Stimulated activated CD4-positive, alpha-beta T cell treated with anti-CD3 and anti-CD28 coated beads, TNF-alpha, amount 100 ng/mL, for 24 hours (primary cell): ENCODE results near the gene CA6.
"Not testable (repeated sequence)": the region's sequence is repeated elsewhere in the genome, so short reads cannot be mapped to it uniquely, and the experiment has no call there.

ENCODE experiments used
- DNase-seq, 3 experiments: peaks; one replicate each; pipeline ENCODE4 v3.0.0-alpha.2; 2020; ENCODE audit warnings: low read depth in 3 of 3

CA6 gene

DNA sequence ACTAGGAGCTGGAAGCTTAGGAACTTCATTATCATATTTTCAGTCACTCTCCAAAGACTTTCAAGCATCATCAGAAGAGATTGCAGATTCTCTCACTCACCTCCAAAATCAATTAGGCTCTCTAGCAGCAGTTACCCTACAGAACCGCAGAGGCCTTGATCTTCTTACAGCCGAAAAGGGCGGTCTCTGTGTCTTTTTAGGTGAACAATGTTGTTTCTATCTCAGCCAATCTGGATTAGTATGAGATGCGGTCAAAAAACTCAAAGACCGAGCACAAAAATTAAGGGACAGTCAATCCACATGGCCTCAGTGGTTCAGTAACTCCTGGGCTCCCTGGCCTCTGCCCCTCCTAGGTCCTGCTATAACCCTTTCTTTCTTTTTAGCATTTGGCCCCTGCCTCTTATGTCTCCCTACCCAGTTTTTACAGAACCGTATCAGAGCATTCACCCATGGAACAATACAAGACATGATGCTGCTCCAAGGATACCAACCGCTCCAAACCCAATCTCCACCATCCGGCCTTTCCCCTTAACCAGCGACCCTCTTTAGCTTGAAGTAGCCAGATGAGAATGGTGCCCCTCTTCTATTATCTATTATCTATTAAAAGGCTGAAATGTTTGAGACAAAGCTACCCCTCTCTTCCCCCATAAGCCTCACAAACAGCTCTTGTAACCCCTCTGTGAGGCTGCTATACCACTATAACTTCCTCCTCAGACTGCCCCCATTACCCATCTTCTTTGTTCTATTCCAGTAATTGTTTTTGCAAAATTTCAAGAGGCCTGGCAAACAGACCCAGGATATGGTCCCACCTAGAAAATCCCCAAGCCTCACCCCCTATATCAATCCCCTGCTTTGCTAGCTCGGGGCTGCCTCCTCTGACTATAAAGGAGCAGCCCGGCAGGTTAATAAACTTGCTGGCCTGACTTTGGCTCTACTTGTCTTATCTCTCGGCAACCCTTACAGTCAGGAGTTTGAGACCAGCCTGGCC lies 18.7 kb upstream of the CA6 start:
- no peak for DNase-seq

DNA sequence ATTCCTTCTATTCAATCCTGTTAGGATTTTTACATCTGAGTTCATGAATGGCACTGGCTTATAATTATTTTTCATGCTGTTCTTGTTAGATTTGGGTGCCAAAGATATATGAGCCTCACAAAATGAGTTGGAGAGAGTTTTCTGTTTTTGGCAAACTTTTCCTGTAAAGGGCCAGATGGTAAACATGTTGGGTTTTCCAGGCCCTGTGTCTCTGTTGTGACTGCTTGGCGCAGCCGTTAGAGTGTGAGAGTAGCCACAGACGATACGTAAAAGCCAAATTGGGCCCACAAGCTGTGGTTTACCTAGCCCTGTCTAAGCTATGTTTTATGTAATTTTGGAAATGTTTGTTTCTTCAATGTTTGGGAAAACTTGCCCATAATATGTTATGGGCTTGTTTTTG lies 15.6 kb upstream of the CA6 start:
- no peak for DNase-seq

GRCh38 chr1:8937051-8937450 lies 8.6 kb upstream of the CA6 start:
- not testable (repeated sequence) for DNase-seq

- no peak for DNase-seq
Observed at GRCh38 chr1:8937701-8938100, 8.0 kb upstream of the CA6 start.

- DNase-seq, result no peak
Observed at GRCh38 chr1:8938232-8938999, 7.3 kb upstream of the CA6 start.

- DNase-seq, result no peak
Observed at GRCh38 chr1:8939000-8939265, 6.7 kb upstream of the CA6 start.

- DNase-seq, result no peak
Observed at GRCh38 chr1:8939362-8939995, 6.2 kb upstream of the CA6 start.

DNA sequence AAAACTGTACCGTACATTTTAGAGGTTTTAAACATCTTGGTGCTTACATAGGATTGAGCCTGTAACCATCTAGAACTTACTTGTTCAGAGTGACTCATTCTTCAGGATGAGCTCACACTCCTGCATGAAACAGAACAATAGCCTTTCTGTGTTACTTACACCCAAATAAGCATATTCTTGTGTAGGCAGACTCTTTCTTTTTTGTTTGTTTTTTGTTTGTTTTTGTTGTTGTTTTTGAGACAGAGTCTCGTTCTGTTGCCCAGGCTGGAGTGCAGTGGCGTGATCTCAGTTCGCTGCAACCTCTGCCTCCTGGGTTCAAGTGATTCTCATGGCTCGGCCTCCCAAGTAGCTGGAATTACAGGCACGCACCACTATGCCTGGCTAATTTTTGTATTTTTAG lies 3.8 kb upstream of the CA6 start:
- no peak for DNase-seq

- DNase-seq, result no peak
Observed at GRCh38 chr1:8943498-8944405, 1.9 kb upstream of the CA6 start.

- DNase-seq, result no peak
Observed at GRCh38 chr1:8947127-8947691, 1.5 kb downstream of the CA6 start.

DNA sequence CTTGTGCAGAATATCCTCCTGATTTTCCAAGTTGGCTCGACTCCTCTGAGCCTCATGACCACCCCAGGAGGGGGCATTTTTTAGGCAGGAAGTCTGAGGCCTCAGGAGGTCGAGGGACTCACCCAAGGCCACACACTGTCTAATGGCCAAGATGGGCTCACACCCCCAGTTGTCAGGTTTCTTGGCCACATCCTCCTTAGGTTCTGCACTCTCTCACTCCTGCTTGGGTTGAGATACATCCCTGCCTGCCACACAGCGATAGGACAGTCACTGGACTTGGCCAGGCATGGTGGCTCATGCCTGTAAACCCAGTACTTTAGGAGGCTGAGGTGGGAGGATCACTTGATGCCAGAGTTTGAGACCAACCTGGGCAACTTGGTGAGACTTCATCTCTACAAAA lies 4.6 kb downstream of the CA6 start:
- DNase-seq, result no peak

GRCh38 chr1:8951231-8951630 lies 5.6 kb downstream of the CA6 start:
- DNase-seq, result no peak

- DNase-seq, result no peak
Observed at GRCh38 chr1:8955406-8955805, 9.7 kb downstream of the CA6 start.

DNA sequence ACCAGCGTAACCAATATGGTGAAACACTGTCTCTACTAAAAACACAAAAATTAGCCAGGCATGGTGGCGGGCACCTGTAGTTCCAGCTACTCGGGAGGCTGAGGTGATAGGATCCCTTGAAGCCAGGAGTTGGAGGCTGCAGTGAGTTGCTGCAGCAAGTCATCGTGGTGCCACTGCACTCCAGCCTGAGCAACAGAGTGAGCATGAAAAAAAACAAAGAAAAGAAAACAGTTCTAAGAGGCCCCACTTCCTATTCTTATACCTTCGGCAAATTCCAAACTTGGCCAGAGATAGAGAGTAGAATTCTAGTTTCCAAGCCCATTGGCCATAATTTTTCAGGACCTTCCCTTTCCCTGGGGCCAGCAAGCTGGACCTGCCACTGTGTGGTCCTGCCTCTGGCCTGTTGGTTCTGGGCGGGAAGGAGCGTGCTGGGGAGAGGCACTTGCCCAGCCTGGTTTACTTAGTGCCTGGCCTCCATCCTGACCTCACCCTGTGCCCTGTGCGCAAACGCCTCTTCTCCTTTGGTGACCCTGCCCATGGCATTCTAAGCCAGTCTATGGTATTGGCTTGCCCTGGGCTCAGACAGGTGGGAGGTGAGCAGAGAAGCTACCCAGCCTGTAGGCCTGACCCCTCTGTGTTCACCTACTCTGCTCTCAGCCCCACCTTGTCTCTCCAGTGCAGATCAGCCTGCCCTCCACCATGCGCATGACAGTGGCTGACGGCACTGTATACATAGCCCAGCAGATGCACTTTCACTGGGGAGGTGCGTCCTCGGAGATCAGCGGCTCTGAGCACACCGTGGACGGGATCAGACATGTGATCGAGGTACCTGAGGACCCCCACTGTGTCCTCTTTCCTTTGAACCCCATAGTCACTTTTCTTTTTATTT lies 11.0 kb downstream of the CA6 start:
- DNase-seq, result no peak

DNA sequence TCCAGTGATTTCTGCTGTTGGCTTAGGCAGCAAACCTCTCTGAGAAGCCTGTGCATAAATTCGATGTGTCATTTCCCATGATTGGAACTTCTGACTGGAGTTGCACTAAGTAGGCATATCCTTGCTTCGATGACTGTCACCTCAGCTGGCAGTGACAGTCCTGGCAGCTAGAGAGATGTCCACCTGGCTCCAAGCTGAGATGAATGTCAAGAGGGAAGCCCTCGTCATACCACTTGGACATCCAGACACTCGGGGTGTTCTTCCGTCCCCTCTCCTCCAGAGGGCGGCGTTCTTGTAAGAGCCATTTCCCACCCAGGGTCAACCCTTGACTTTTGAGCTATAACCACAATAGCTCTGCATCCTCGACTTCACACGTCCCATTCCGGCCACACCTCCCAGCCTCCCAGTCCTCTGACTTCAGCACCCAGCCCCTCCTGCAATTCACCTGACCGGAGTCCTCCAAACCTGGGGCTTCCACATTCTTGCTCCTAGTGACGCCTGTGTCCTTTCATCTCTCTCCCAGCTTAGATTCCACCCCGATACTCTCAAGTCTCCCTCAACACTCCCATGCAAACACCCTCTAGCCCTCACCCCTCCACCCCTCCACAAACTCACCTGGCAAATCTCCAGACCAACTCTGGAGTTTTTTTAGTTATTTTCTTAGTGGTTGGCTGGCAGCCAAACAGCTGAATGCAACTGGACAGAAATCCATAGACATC lies 17.3 kb downstream of the CA6 start:
- DNase-seq, result peak in 1 of 3 experiments; percentile 54

- no peak for DNase-seq
Observed at GRCh38 chr1:8963963-8964362, 18.3 kb downstream of the CA6 start.

DNA sequence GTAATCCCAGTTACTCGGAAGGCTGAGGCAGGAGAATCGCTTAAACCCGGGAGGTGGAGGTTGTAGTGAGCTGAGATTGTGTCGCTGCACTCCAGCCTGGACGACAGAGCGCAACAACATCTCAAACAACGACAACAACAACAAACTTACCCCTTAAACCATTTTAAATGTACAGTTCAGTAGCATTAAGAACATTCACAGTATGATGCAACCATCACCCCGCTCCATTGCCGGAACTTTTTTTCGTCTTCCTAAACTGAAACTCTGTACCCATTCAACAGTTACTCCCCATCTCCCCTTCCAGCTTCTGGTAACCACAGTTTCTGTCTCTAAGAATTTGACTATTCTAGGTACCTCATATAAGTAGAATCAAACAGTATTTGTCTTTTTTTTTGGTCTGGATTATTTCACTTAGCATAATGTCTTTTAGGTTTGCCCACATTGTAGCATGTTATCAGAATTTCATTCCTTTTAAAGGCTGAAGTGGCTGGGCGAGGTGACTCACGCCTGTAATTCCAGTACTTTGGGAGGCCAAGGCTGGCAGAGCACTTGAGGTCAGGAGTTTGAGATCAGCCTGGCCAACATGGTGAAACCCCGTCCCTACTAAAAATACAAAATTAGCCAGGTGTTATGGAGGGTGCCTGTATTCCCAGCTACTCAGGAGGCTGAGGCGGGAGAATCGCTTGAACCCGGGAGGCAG lies 19.6 kb downstream of the CA6 start:
- DNase-seq, result no peak

DNA sequence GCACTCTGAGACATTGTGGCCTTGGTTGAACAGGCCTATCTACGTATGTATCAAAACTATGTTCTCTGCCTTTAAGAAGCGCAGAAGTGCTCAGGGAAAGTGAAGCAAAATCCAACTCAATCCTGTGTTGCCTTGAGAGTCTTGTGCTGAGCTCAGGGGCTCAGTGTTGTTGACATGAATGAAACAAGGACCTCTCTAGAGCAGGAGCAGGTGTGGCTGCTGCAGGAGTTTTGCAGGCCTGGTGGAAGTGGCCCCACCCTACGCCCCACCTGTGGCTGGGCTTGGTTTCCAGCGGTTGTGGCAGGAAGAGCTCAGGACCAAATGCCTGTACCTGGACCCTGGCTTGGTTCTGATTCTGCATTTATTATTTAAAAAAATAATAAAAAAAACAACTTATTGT lies 20.9 kb downstream of the CA6 start:
- DNase-seq, result no peak

DNA sequence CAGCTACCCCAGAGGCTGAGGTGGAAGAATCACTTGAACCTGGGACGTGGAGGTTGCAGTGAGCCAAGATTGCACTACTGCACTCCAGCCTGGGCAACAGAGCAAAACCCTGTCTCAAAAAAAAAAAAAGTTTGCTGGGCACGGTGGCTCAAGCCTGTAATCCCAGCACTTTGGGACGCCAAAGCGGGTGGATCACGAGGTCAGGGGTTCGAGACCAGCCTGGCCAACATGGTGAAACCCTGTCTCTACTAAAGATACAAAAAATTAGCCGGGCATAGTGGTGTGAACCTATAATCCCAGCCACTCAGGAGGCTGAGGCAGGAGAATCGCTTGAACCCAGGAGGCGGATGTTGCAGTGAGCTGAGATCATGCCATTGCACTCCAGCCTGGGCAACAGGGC lies 23.2 kb downstream of the CA6 start:
- DNase-seq, result not testable (repeated sequence)
